GM19395 (cell line): ENCODE data around the gene MRO.
"Not testable (repeated sequence)": the region's sequence is repeated elsewhere in the genome, so short reads cannot be mapped to it uniquely, and the experiment has no call there.

Experiments used
- ATAC-seq: cut with Tn5 transposase; IDR thresholded peaks from one replicate; pipeline ENCODE4 v1.9.1; 2021; ENCODE audit warnings: mild to moderate bottlenecking, moderate library complexity; ENCODE audit not compliant: unreplicated experiment

Gene MRO

DNA sequence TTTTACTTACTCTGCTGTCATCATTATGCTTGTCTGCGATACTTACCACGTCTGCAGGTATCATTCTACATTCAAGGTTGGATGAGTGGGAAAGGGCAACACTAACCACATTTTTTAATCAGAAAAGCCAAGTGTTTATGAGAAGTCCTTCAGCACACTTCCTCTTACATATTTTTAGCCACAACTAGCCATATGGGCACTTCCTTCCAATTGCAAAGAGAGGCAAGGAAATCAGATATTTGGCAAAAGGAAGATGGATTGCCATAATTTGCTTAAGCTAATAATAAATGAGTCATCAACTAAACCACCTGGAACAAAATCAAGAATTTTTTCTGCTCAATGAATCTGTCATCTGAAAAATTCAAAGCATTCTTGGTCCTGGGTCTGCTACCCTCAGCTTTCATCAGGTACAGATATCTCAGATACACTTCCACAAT lies 16.7 kb upstream of the MRO start:
- no peak for ATAC-seq

DNA sequence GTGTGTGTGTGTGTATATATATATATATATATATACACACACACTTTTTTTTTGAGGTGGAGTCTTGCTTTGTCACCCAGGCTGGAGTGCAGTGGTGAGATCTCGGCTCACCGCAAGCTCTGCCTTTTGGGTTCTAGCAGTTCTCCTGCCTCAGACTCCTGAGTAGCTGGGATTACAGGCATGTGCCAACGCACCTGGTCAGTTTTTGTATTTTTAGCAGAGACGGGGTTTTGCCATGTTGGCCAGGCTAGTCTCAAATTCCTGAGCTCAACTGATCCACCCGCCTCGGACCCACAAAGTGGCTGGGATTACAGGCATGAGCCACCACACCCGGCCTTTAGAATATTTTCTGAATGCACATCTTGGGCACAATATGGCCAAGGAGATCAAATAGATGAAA lies 13.7 kb upstream of the MRO start:
- not testable (repeated sequence) for ATAC-seq

DNA sequence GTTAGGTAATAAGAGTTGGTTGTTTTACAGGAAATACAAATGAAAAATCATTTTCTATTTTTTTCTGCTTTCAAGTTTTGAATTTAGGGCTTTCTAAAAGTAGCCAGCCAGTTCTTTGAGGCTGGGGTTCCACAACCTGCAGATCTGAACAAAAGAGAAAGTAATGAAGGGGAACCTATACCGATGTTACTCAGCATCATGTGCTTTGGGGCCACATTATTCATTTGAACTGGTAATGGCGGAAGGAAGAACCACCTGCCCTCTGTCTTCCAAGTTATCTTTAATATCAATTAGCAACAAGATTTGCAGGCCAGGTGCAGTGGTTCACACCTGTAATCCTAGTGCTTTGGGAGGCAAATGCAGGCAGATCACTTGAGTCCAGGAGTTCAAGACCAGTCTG lies 12.9 kb upstream of the MRO start:
- ATAC-seq = peak; percentile 68

DNA sequence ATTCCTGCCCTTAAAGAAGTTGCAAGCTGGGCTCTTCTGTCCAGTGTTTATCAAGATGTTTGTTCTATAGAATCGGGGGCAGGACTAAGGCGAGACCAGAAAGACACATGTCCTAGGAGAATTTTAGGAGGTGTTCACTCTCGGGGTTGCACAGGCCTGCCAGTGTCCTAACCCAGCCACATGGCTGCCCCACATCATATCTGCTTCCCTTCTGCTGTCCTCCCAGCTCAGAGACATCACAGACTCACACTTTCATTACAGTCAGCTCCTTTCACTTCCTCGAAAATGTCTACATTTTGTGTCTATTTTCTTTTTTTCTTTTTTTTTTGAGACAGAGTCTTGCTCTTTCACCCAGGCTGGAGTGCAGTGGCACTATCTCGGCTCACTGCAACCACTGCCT lies 10.7 kb upstream of the MRO start:
- peak; percentile 64 for ATAC-seq

DNA sequence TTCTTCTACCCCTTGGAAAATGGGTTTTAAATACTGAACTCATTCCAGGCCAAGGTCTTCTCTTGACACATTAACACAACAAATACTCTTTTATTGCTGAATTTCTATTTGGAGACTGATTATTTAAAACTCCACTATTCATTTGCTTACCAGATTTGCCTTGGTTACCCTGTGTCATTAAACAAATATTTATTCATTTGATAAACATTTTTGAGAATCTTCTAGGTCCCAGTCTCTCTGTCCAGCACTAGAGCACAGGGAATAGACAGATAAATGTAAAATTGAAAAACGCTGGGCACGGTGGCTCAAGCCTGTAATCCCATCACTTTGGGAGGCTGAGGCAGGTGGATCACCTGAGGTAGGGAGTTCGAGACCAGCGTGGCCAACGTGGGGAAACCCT lies 9.8 kb upstream of the MRO start:
- no peak for ATAC-seq

DNA sequence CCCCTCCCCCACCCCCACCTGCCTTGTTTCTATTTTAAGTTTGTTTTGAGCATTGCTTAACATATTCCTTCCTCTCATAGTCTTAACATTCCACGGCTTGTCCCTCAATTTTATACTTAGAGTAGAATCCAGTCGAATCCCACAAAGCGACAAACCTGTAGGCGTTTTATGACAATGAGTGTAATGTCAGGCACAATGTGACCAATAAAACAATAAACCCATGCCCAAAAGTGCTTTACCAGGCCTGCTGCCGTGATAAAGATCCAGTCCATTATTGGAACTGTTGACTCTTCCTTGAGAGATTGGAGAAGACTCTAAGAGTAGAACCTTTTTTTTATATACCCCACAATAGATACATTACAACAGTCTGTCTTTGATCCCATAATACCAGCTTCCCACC lies 6.2 kb upstream of the MRO start:
- ATAC-seq = no peak

DNA sequence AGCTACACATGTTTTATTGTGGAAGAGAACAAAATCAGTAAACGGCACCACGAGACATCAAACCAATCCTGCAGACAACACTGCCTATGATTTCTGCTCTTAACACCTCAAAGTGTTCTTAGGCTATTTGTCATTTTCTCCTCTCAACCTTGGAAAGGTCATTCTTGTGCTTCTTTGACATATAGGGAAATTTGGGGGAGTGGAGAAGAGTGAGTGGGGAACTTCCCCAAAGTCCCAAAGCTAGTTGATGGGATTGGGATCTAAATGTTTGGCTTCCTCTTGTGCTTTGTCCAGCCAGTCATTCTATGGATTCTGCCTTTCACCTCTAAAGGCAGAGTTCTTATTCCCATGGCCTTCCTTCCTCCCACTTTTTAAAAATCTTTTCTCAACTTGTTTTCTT lies 5.8 kb upstream of the MRO start:
- ATAC-seq = no peak

DNA sequence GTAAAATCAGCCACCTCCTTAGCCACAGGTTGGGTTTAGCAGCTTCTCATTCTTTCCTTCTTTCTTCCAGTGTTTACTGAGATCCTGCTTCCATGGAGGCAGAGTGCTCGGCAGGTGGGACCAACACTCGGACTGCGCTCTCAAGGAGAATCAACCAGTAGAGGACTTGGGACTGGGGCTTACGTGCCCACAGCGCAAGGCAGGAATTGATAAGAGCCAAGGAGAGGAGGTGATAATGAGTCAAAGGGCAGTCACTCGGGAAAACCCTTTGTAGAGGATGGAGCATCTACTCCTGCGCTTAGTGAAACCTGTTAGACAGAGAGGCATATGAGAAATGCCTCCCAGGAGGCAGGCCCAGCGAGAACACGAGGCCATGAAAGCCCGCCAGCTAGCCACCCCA lies 2.9 kb upstream of the MRO start:
- ATAC-seq = no peak

DNA sequence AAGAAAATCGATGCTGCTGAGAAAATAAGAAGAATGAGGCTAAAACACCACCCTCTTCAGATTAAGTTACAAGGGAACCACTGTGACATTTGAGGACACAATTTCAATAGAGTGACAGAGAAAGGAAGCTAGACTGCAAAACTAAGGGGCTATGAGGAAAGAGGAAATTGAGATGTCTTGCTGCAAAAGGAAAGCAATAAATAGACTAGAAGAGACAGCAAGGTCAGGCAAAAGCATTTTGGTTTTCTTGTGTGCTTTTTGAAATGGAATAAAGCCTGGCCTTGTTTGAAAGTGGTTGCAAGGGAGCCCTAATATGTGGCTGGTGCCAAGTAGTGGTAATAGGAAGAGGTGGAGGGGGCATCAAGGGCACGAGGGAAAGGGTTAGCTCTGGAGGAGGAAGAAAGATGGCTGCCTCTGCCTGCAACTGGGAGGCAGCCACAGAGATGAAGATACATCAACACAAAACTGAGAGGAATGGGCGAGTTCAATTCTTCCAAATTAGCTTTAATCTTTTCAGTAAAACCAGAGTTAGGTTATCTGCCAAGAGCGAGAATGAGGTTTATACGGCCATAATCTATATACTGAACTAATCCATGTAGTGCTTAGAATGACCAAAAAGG lies 1.2 kb upstream of the MRO start:
- ATAC-seq = no peak

DNA sequence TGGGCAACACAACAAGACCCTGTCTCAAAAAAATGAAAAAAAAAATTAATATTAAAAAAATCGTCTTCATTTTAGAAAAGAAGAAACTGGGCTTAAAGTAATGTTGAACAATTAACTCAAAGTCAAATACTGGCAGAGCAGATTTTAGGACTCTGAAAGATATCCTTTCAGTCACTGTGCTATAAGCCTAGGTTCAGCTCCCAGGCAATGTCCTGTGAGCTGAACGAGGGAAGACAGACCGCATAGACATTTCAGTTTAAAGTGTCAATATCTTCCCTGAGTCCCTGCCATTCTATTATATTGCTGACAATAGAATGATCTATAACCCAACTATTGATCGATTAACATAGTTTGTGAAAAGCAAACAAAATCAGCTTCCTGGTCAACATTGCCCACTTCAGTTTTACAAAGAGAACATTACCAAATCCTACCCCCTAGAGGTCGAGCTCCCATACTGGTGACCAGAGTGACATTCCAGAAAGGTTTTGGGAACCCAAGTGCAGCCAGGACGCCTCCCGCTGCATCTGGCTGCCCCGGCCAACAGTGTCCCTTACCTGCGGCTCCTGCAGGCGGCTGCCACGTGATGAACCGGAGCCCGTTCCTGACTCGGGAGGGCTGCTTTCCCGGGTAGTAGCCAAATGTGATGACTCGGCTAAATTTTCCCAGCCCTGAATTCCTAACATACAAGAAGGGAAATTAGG lies 639 bp downstream of the MRO start:
- ATAC-seq = peak; percentile 7

DNA sequence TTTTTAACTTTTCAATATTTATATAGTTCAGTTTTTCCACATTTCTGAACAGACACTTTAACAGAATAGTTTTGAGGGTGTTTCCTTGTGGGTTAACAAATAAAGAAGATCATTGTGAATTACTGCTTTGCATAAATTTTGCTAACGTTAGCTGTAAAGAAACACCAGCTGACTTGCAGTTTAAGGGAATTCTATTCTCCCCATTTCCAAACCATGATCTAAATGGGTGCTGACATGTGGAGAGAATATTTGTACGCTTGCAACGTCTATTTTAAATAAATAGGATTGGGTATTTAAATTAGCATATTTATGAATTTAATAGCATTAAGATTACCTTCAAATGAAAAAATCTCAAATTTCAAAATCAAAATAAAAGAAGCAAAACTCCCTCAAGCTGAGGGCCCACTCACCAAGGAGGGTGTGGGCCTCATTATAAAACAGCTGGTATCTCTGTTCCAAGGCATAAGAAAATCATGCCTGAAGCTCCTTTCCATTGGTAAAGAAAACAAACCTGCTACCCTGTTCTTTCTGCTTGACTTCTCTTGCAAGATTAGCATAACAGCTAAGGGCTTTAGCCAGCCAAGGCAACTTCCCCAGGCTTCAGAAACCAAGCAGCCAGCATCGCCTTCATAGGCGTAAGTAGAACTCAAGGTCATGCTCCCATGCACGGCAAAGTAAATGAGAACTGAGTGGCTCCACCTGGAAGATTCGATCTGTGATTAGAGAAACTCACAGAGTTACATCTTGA lies 3.2 kb downstream of the MRO start:
- ATAC-seq = peak; percentile 54

DNA sequence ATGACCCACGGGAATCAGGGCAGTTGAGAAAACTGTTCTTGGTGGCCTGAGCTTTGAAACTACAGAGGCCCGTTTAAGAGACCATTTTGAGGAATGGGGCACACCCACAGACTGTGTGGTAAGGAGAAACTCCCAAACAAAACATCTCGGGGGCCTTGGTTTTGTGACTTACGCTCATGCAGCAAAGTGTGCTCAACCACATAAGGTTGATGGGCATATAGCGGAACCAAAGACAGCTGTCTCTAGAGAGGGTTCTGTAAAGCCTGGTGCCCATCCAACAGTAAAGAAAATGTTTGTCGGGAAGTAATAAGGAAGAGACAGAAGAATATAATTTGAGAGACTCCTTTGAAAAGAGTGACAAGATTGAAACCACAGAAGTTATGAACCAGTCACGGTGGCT lies 5.4 kb downstream of the MRO start:
- ATAC-seq = no peak

DNA sequence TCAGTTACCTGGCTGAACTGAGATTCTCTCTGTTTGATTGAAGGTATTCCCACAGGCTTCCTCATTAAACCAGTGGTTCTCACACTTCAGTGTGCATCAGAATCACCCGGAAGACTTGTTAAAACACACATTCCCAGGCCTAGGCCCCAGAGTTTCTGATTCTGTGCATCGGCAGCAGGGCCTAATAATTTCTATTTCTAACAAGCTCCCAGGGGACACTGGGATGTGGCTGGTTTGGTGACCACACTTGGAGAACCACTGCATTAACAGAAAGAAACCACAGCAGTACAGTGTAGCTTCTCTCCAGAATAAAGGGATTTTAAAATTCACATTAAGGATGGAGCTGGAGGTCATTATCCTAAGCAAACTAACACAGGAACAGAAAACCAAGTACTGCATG lies 6.5 kb downstream of the MRO start:
- no peak for ATAC-seq

DNA sequence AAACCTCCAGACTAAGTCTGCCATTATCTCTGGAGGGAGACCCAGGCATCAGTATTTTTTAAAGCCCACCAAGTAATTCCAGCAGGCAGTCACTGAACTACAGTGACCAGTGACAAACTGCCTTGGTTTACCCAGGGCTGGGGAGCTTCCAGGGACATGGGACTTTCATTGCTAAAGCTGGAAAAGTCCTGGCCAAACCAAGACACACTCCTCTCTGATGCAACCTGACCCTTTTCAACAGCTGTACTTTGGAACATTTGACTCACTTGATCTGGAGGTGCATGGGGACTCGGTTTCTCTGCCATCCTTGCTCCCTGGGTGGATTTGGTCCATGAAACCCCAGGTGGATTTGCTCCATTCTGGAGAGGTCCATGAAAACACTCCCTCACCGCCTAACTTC lies 7.0 kb downstream of the MRO start:
- no peak for ATAC-seq

DNA sequence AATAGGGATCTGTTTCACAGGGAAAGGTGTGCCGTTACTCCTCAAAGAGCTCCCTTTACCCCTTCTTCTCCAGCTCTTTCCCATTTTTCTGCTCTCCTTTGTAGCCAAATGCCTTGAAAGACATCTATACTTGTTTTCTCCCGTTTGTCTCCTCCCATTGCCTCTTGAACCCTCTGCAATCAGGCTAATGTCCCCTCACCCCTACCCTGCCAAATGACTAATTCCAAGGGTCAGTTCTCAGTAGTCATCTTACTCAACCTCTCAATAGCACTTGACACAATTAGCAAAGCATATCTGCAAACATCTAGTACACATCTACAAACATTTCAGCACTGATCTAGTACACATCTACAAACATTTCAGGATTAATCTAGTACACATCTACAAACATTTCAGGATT lies 12.6 kb downstream of the MRO start:
- ATAC-seq = no peak

DNA sequence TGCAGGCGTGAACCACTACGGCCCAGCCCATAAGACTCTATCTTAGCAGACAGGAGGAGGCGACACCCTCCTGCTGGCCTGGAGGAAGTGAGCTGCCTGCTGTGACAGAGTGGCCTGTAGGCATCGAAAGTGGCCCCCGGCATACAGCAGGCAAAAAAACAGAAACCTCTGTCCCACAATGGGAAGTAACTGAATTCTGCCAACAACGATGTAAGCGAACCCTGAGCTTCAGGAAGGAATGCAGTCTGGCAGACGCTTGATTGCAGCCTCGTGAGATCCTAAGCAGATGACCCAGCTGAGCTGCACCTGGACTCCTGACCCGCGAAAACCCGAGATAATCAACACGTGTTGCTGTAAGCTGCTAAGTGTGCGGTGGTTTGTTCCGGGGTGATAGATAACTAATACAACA lies 13.6 kb downstream of the MRO start:
- ATAC-seq = peak; percentile 80

DNA sequence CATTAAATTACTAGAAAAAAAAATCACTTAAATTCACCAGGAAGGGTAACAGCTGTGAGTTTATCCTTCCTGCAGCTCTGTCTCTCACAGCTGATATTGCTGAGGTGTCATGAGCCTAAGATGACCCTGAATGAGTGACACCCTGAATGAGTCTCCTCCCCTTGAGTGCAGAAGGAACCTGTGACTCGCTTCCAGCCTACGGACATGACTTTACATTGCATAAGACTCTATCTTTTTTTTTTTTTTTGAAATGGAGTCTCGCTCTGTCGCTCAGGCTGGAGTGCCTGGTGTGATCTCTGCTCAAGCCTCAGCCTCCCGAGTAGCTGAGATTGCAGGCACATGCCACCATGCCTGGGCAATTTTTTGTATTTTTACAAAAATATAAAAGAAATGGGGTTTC lies 14.1 kb downstream of the MRO start:
- ATAC-seq = no peak

DNA sequence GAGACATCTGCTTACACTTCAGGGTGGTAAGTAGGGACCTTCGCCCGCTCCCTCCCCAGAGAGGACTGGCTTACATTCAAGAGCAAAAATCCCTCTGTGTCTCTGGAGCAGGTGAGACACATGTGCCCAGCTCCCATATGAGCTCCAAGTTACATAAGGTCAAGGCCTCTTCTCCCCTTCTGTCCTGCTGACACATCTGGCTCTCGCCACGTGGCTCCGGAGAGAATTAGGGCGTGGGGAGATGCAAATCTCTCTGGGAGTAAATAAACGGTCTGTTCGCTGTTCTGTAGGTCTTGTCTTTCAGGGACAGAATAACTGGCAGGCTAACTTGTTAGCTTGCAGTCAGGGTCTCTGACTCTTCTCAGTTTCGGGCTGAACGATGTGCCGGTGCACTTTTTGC lies 16.2 kb downstream of the MRO start:
- no peak for ATAC-seq

DNA sequence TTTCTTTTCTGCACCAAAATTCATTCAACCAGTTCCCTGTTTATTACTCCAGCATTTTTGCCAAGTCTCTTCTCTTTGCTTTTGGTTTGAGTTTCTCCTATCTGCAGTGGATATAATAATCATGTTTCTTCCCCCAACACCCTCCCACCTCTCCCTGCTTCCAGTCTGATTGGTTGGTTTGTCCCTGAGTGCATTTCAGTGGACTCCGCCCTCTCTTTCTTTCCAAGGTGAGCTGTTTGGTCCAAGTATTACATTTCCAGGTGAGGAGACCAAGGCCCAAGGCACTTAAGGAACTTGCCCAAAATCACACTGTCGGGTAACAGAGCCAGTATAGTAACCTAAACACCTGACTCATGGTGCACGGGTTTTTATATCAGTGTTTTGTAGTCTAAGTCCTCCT lies 17.7 kb downstream of the MRO start:
- ATAC-seq = no peak

DNA sequence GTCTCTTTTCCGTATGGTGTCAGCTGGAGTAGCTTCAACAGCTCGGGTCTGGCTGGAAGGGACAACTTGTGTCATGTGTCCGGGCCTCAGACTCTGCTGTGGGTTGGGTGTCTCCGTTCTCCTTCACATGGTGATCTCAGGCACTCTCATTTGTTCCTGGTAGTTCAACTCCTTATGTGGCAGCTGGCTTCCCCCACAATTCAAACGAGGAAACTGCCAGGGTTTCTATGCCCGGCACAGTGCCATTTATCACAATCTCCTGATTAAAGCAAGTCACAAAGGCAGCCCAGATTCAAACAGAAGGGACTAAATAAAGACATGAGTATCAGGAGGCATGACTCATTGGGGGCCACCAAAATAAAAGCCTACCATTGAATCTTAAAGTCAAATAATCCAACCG lies 22.7 kb downstream of the MRO start:
- ATAC-seq = no peak

DNA sequence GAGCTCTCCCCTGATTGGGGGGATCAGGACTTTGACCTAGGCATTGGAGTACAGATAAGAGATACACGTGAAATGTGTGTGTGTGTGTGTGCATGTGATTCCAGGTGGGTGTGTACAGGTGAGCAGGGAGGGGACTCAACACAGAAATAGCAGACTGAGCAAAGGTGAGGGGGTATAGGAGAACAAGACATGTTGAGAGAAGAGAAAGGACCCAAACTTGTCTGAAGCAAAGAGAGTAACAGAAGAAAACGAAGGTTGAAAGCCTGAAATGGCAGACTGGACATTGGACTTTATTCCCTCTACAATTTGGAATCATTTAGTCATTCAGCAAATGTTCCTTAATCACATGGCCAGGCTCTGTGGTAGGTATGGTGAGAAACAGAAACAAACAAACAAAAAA lies 23.3 kb downstream of the MRO start:
- no peak for ATAC-seq
